ENCODE measurements around the gene KIRREL1.
"Not testable (repeated sequence)": the region's sequence is repeated elsewhere in the genome, so short reads cannot be mapped to it uniquely, and the experiment has no call there.

Gene KIRREL1

GRCh38 chr1:158112994-158113758 is 119.7 kb downstream of the KIRREL1 start:
- peak; percentile 9 for DNase-seq

GRCh38 chr1:158113759-158114127 is 120.3 kb downstream of the KIRREL1 start:
- DNase-seq, result no peak

- no peak for DNase-seq
Observed at GRCh38 chr1:158115126-158115525, 121.7 kb downstream of the KIRREL1 start.

GRCh38 chr1:158116311-158117167 is 123.1 kb downstream of the KIRREL1 start:
- DNase-seq, result no peak

GRCh38 chr1:158117854-158118704 is 124.6 kb downstream of the KIRREL1 start:
- DNase-seq, result peak; percentile 29

- no peak for DNase-seq
Observed at GRCh38 chr1:158118713-158119402, 125.4 kb downstream of the KIRREL1 start.

- DNase-seq, result no peak
Observed at GRCh38 chr1:158119976-158120653, 126.7 kb downstream of the KIRREL1 start.

- DNase-seq, result peak; percentile 11
Observed at GRCh38 chr1:158121604-158122254, 128.3 kb downstream of the KIRREL1 start.

GRCh38 chr1:158122833-158123388 is 129.5 kb downstream of the KIRREL1 start:
- no peak for DNase-seq

- DNase-seq, result no peak
Observed at GRCh38 chr1:158124034-158124433, 130.6 kb downstream of the KIRREL1 start.

GRCh38 chr1:158124999-158125398 is 131.6 kb downstream of the KIRREL1 start:
- peak; percentile 76 for DNase-seq

- no peak for DNase-seq
Observed at GRCh38 chr1:158126425-158126824, 133.0 kb downstream of the KIRREL1 start.

GRCh38 chr1:158128531-158128930 is 135.1 kb downstream of the KIRREL1 start:
- DNase-seq, result not testable (repeated sequence)

GRCh38 chr1:158131217-158131616 is 137.8 kb downstream of the KIRREL1 start:
- no peak for DNase-seq

GRCh38 chr1:158140764-158141192 is 147.3 kb downstream of the KIRREL1 start:
- no peak for DNase-seq

GRCh38 chr1:158145173-158145719 is 151.8 kb downstream of the KIRREL1 start:
- DNase-seq, result no peak

- DNase-seq, result no peak
Observed at GRCh38 chr1:158146165-158146564, 152.7 kb downstream of the KIRREL1 start.

GRCh38 chr1:158146739-158147138 is 153.3 kb downstream of the KIRREL1 start:
- no peak for DNase-seq

- no peak for DNase-seq
Observed at GRCh38 chr1:158147401-158147800, 154.0 kb downstream of the KIRREL1 start.

- no peak for DNase-seq
Observed at GRCh38 chr1:158147869-158148268, 154.4 kb downstream of the KIRREL1 start.

- DNase-seq, result no peak
Observed at GRCh38 chr1:158148468-158148867, 155.0 kb downstream of the KIRREL1 start.
